Endothelial cell of umbilical vein (primary cell): ENCODE data around the gene DLEC1. TPM values are rescaled to one million over a fixed set of nuclear protein-coding genes. Genes with fewer than 3 reads are reported as not detected.
A peak's percentile ranks its signal among the peaks of the same experiment; 100 is the strongest.

ENCODE experiments used
- BruUV-seq: library from RNA; stranded (reverse); fragments of 400-500 nt; replicated peaks from 2 replicates; lab custom pipeline; 2021; lab: Mats Ljungman, UMichigan
- CTCF ChIA-PET: fragments of 300-600, 350-600 bp; sonication (Branson Sonifier 250); formaldehyde crosslinking; loops from one replicate; lab custom pipeline; 2021; ENCODE audit warnings: antibody characterized with exemption, inconsistent platforms; lab: Charles Lee
- POLR2A ChIA-PET: fragments of 300-600, 350-600 bp; sonication (Branson Sonifier 250); formaldehyde crosslinking; loops from one replicate; lab custom pipeline; 2021; ENCODE audit warnings: antibody characterized with exemption, inconsistent platforms; lab: Charles Lee
- DNase-seq: peaks from one replicate; pipeline ENCODE4 v3.0.0-alpha.2; 2011; ENCODE audit warnings: low read depth, low spot score
- FAIRE-seq: peaks from 2 replicates; lab custom pipeline; 2011; peaks lifted over from hg19 to GRCh38; lab: Jason Lieb, UNC
- H2AFZ ChIP-seq: 2 replicates; pipeline ENCODE4 v1.6.0; 2012; ENCODE audit warnings: low read depth, low read length, control low read depth, inconsistent platforms
- H3K27ac ChIP-seq: 2 replicates; pipeline ENCODE4 v1.5.1; 2011; ENCODE audit warnings: low read depth, mild to moderate bottlenecking, control low read depth, low read length, moderate library complexity; ENCODE audit not compliant: insufficient read depth
- H3K27me3 ChIP-seq, 2 experiments: 2 replicates each; pipeline versions ENCODE4 v1.6.0 to v1.6.1; 2011; ENCODE audit warnings: low read length in 2 of 2, mixed read lengths in 1 of 2; ENCODE audit not compliant: control insufficient read depth in 2 of 2, insufficient read depth in 2 of 2
- H3K36me3 ChIP-seq, 2 experiments: 2 replicates in 1 of 2; 3 replicates in 1 of 2; pipeline ENCODE4 v1.5.1; 2011; ENCODE audit warnings: low read length in 2 of 2, mild to moderate bottlenecking in 1 of 2, moderate library complexity in 1 of 2; ENCODE audit not compliant: control insufficient read depth in 2 of 2, insufficient read depth in 2 of 2; ENCODE audit errors: extremely low read depth in 1 of 2
- H3K4me1 ChIP-seq: 3 replicates; pipeline ENCODE4 v1.5.1; 2011; ENCODE audit warnings: mild to moderate bottlenecking, low read length; ENCODE audit not compliant: control insufficient read depth, insufficient read depth; ENCODE audit errors: extremely low read depth
- H3K4me2 ChIP-seq: 2 replicates; pipeline ENCODE4 v1.6.1; 2011; ENCODE audit warnings: low read length, control low read depth, mixed read lengths; ENCODE audit not compliant: insufficient read depth
- H3K4me3 ChIP-seq, 3 experiments: fragments of 200-600 bp in 1 of 3; sonication (generic), shearing (Covaris generic) in 1 of 3; replicated peaks in 1 of 3; 2 replicates each; pipeline ENCODE4 v1.5.1; 2011 to 2016; ENCODE audit warnings: control low read depth in 3 of 3, low read length in 3 of 3, mild to moderate bottlenecking in 2 of 3, inconsistent platforms in 1 of 3, low read depth in 1 of 3, moderate library complexity in 1 of 3; ENCODE audit not compliant: insufficient read depth in 1 of 3
- H3K79me2 ChIP-seq: 2 replicates; pipeline ENCODE4 v1.6.0; 2012; ENCODE audit warnings: low read length, inconsistent platforms; ENCODE audit not compliant: control insufficient read depth, insufficient read depth
- H3K9ac ChIP-seq: replicated peaks from 2 replicates; pipeline ENCODE3; 2011; ENCODE audit warnings: low read length, control low read depth; ENCODE audit not compliant: insufficient read depth; ENCODE audit errors: extremely low read depth
- H3K9me1 ChIP-seq: replicated peaks from 3 replicates; pipeline ENCODE4 v1.6.0; 2011; ENCODE audit warnings: mild to moderate bottlenecking, low read length; ENCODE audit not compliant: control insufficient read depth, insufficient read depth; ENCODE audit errors: extremely low read depth
- H3K9me3 ChIP-seq: replicated peaks from 2 replicates; pipeline ENCODE4 v1.5.1; 2012; ENCODE audit warnings: low read length, inconsistent platforms; ENCODE audit not compliant: control insufficient read depth, insufficient read depth
- H4K20me1 ChIP-seq: replicated peaks from 2 replicates; pipeline ENCODE3; 2011; ENCODE audit warnings: mild to moderate bottlenecking, low read length; ENCODE audit not compliant: control insufficient read depth, insufficient read depth; ENCODE audit errors: extremely low read depth
- CTCF ChIP-seq, 2 donors: IDR thresholded peaks; 1 replicate in 1 of 2; 2 replicates in 1 of 2; pipeline ENCODE4 v1.5.1; 2011; ENCODE audit warnings: low read length in 2 of 2, mild to moderate bottlenecking in 2 of 2, moderate library complexity in 2 of 2, control low read depth in 1 of 2, inconsistent platforms in 1 of 2, low read depth in 1 of 2; ENCODE audit not compliant: insufficient read depth in 1 of 2; ENCODE audit errors: extremely low read depth in 1 of 2
- EZH2 ChIP-seq: IDR thresholded peaks from 2 replicates; pipeline ENCODE4 v1.6.1; 2012; ENCODE audit warnings: borderline replicate concordance, low read depth, mild to moderate bottlenecking, moderate library complexity, low read length, inconsistent platforms; ENCODE audit not compliant: severe bottlenecking
- FOS ChIP-seq: IDR thresholded peaks from 2 replicates; pipeline ENCODE4 v1.6.1; 2011; ENCODE audit warnings: mild to moderate bottlenecking, low read length, moderate library complexity, borderline replicate concordance; ENCODE audit not compliant: insufficient read depth
- GATA2 ChIP-seq: IDR thresholded peaks from 2 replicates; pipeline ENCODE4 v1.7.0; 2011; ENCODE audit warnings: low read depth, mild to moderate bottlenecking, moderate library complexity, mixed read lengths, low read length; ENCODE audit not compliant: insufficient read length, insufficient read depth
- JUN ChIP-seq: IDR thresholded peaks from 2 replicates; pipeline ENCODE4 v1.6.1; 2011; ENCODE audit warnings: borderline replicate concordance, low read depth; ENCODE audit not compliant: insufficient read length, insufficient read depth
- MAX ChIP-seq: IDR thresholded peaks from 2 replicates; pipeline ENCODE4 v1.6.1; 2011; ENCODE audit not compliant: insufficient read depth, insufficient read length
- MYC ChIP-seq: IDR thresholded peaks from one replicate; pipeline ENCODE4 v1.6.1; 2011; ENCODE audit warnings: mild to moderate bottlenecking, low read depth, low read length
- POLR2A ChIP-seq: IDR thresholded peaks from 2 replicates; pipeline ENCODE4 v1.6.1; 2012; ENCODE audit warnings: low read depth, mild to moderate bottlenecking, control low read depth, low read length
- POLR2AphosphoS5 ChIP-seq: IDR thresholded peaks from 2 replicates; pipeline ENCODE4 v1.6.1; 2012; ENCODE audit warnings: low read depth, mild to moderate bottlenecking, control low read depth, low read length, moderate library complexity; ENCODE audit not compliant: insufficient read depth
- dilution Hi-C: fragments of 300-500 bp; cut with MboI; formaldehyde crosslinking; loops from one replicate; pipeline ENCODE4 v1.15.0; 2019; ENCODE audit warnings: low sequenced_read_pairs; ENCODE audit not compliant: extremely low pct_ligation_motif_present
- intact Hi-C: fragments of 100-400 bp; cut with micrococcal nuclease; formaldehyde crosslinking; loops from one replicate; pipeline ENCODE4 v1.10.0; 2022
- polyA plus RNA-seq, 4 experiments: library from polyadenylated mRNA; depleted of rRNA in 3 of 4; stranded (reverse) in 3 of 4; unstranded in 1 of 4; fragments of >200 nt; gene quantifications; 2 replicates each; pipeline versions ENCODE4 v1.2.1 to v1.2.3, GENCODE V29; 2011 to 2012; ENCODE audit warnings: missing spikeins in 1 of 4
- total RNA-seq: library from RNA; stranded (reverse); gene quantifications from 2 replicates; pipeline ENCODE4 v1.2.3, GENCODE V29; 2021

The DLEC1 gene
- total and polyA plus RNA-seq, 2 donors (not counting 3 experiments of a cell fraction or from before 2014, with no cell fraction given), result not detected

GRCh38 chr3:38163841-38164642 lies 125.0 kb downstream of the DLEC1 start:
- ChIA-PET CTCF (interaction anchor here (0.7 to 5.7 kb wide), 16 partner anchors 10 to 491 kb away, joined by 3 to 43 read pairs (median 4); partner anchors contain the start of genes ACAA1, EXOG, MYD88 and XYLB), POLR2A (interaction anchor here (0.9 to 1.9 kb wide), 4 partner anchors 21 to 84 kb away, joined by 3 to 22 read pairs (median 4); partner anchors contain the start of gene ACAA1)
- H3K9me1 ChIP-seq, result no peaks in the 10 kb centered on the region
- DNase-seq (no peak), FAIRE-seq (no peak)
- H3K36me3 ChIP-seq, result no peaks in the 10 kb centered on the region
- peak overlapping the region; percentile 72 for H2AFZ ChIP-seq
- no peaks in the 10 kb centered on the region for H3K9me3 ChIP-seq
- dilution Hi-C loops, result no loop called here
- no peak for TF ChIP-seq POLR2A
- TF ChIP-seq MAX, result no peak
- TF ChIP-seq FOS, result no peak
- TF ChIP-seq MYC, result no peak
- no peak for TF ChIP-seq GATA2
- TF ChIP-seq EZH2, result no peak
- no peak for TF ChIP-seq CTCF (IDR thresholded peaks at IDR 0.05; ENCODE audit: extremely low read depth in 1 of 2, insufficient read depth in 1 of 2, low read depth in 1 of 2, low read length in 2 of 2)
- TF ChIP-seq JUN, result no peak
- TF ChIP-seq POLR2AphosphoS5, result no peak
- H3K27me3 ChIP-seq, result no peaks in the 10 kb centered on the region
- peaks cover 29% of the 10 kb centered on the region for H3K79me2 ChIP-seq
- peak overlapping the region; percentile 44 to 62 (median 55) for H3K4me3 ChIP-seq
- peak overlapping the region; percentile 74 for H3K9ac ChIP-seq
- peak overlapping the region; percentile 81 for H3K27ac ChIP-seq
- H3K4me1 ChIP-seq, result peaks cover 4% of the 10 kb centered on the region
- BruUV-seq, result no TSS peak
- peak overlapping the region; percentile 46 for H3K4me2 ChIP-seq
- intact Hi-C loops, result no loop called here
- no peaks in the 10 kb centered on the region for H4K20me1 ChIP-seq
